CD14-positive monocyte (primary cell): ENCODE results near the gene TEKTIP1. TPM values are rescaled to one million over a fixed set of nuclear protein-coding genes. Genes with fewer than 3 reads are reported as not detected.
"Not testable (repeated sequence)": the region's sequence is repeated elsewhere in the genome, so short reads cannot be mapped to it uniquely, and the experiment has no call there.

Source experiments
- DNase-seq, 3 donors: peaks; one replicate each; pipeline ENCODE4 v3.0.0-alpha.2; 2011 to 2022
- H2AFZ ChIP-seq: 2 replicates; pipeline ENCODE4 v1.6.0; 2012; ENCODE audit warnings: mild to moderate bottlenecking, low read depth, low read length, inconsistent platforms; ENCODE audit not compliant: insufficient read depth, poor library complexity, severe bottlenecking
- H3K27ac ChIP-seq, 2 donors: 1 replicate in 1 of 2; 2 replicates in 1 of 2; pipeline ENCODE4 v1.5.1; 2012 to 2013; ENCODE audit warnings: low read length in 2 of 2, control low read depth in 1 of 2, inconsistent platforms in 1 of 2, low read depth in 1 of 2, mild to moderate bottlenecking in 1 of 2
- H3K27me3 ChIP-seq, 2 donors: one replicate each; pipeline versions ENCODE4 v1.6.0 to v1.6.1; 2011 to 2013; ENCODE audit warnings: low read length in 2 of 2; ENCODE audit not compliant: control insufficient read depth in 2 of 2, insufficient read depth in 2 of 2
- H3K36me3 ChIP-seq, 2 donors: replicated peaks in 1 of 2; 1 replicate in 1 of 2; 2 replicates in 1 of 2; pipeline versions ENCODE4 v1.5.1 to v1.6.1; 2012 to 2013; ENCODE audit warnings: low read length in 2 of 2, control low read depth in 1 of 2, inconsistent platforms in 1 of 2, mild to moderate bottlenecking in 1 of 2; ENCODE audit not compliant: insufficient read depth in 2 of 2, control insufficient read depth in 1 of 2
- H3K4me1 ChIP-seq, 2 donors: 1 replicate in 1 of 2; 2 replicates in 1 of 2; pipeline versions ENCODE4 v1.5.1 to v1.6.1; 2012 to 2013; ENCODE audit warnings: low read length in 2 of 2, control low read depth in 1 of 2, inconsistent platforms in 1 of 2, mild to moderate bottlenecking in 1 of 2, moderate library complexity in 1 of 2; ENCODE audit not compliant: insufficient read depth in 2 of 2, control insufficient read depth in 1 of 2
- H3K4me2 ChIP-seq: replicated peaks from 2 replicates; pipeline ENCODE3; 2012; ENCODE audit warnings: low read length, moderate library complexity, mild to moderate bottlenecking; ENCODE audit not compliant: poor library complexity, severe bottlenecking; ENCODE audit errors: extremely low read depth
- H3K4me3 ChIP-seq, 3 experiments: fragments of 200-600 bp in 1 of 3; sonication (generic) in 1 of 3; replicated peaks in 1 of 3; 1 replicate in 2 of 3; 2 replicates in 1 of 3; pipeline ENCODE4 v1.5.1; 2011 to 2013; ENCODE audit warnings: low read length in 3 of 3, mild to moderate bottlenecking in 3 of 3, control low read depth in 2 of 3, low read depth in 2 of 3, inconsistent platforms in 1 of 3, moderate library complexity in 1 of 3
- H3K79me2 ChIP-seq: 2 replicates; pipeline ENCODE4 v1.6.0; 2012; ENCODE audit warnings: mild to moderate bottlenecking, control low read depth, inconsistent platforms, low read length, moderate library complexity; ENCODE audit not compliant: insufficient read depth
- H3K9ac ChIP-seq: 2 replicates; pipeline ENCODE4 v1.6.0; 2017; ENCODE audit warnings: low read length, mild to moderate bottlenecking; ENCODE audit not compliant: insufficient read depth, poor library complexity, severe bottlenecking
- H3K9me3 ChIP-seq, 2 donors: replicated peaks in 1 of 2; 1 replicate in 1 of 2; 2 replicates in 1 of 2; pipeline versions ENCODE4 v1.5.1 to v1.6.1; 2012 to 2013; ENCODE audit warnings: low read length in 2 of 2, control low read depth in 1 of 2; ENCODE audit not compliant: control insufficient read depth in 1 of 2, insufficient read depth in 1 of 2
- H4K20me1 ChIP-seq: 2 replicates; pipeline ENCODE4 v1.6.0; 2012; ENCODE audit warnings: mild to moderate bottlenecking, low read length, control low read depth, moderate library complexity; ENCODE audit not compliant: insufficient read depth
- H3K27ac Mint-ChIP-seq, 7 donors: one replicate each; pipeline ENCODE4 v1.8.0; 2020; ENCODE audit warnings: mild to moderate bottlenecking in 7 of 7, mixed read lengths in 7 of 7, moderate library complexity in 6 of 7, inconsistent platforms in 2 of 7
- H3K27me3 Mint-ChIP-seq, 3 donors: one replicate each; pipeline ENCODE4 v1.8.0; 2021 to 2022; ENCODE audit warnings: low read depth in 3 of 3, mild to moderate bottlenecking in 3 of 3, mixed read lengths in 3 of 3, moderate library complexity in 3 of 3, inconsistent platforms in 1 of 3
- H3K36me3 Mint-ChIP-seq, 2 donors: one replicate each; pipeline ENCODE4 v1.8.0; 2020; ENCODE audit warnings: mixed read lengths in 2 of 2, inconsistent platforms in 1 of 2, mild to moderate bottlenecking in 1 of 2
- H3K4me1 Mint-ChIP-seq: one replicate; pipeline ENCODE4 v1.8.0; 2020; ENCODE audit warnings: mild to moderate bottlenecking, mixed read lengths
- H3K4me3 Mint-ChIP-seq, 2 donors: one replicate each; pipeline ENCODE4 v1.8.0; 2020; ENCODE audit warnings: mild to moderate bottlenecking in 2 of 2, mixed read lengths in 2 of 2, moderate library complexity in 1 of 2
- H3K9me3 Mint-ChIP-seq, 7 donors: one replicate each; pipeline ENCODE4 v1.8.0; 2020 to 2022; ENCODE audit warnings: mixed read lengths in 7 of 7, mild to moderate bottlenecking in 6 of 7, moderate library complexity in 6 of 7, inconsistent platforms in 2 of 7
- whole genome bisulfite sequencing: methylation state at CpG from one replicate; pipeline ENCODE4 v1.1.5; 2013; ENCODE audit warnings: missing lambda C conversion rate; ENCODE audit not compliant: insufficient coverage; 5-methylcytosine and 5-hydroxymethylcytosine counted together
- intact Hi-C, 2 donors: fragments of 100-400 bp; cut with micrococcal nuclease; formaldehyde crosslinking; loops; one replicate each; pipeline versions ENCODE4 v1.15.0 to v1.15.1; 2023
- polyA plus RNA-seq, 3 donors: library from polyadenylated mRNA; depleted of rRNA in 1 of 3; unstranded in 2 of 3; stranded (reverse) in 1 of 3; fragments of 300-500 nt in 2 of 3; fragments of >200 nt in 1 of 3; fragmentation: Illumina TruSeq in 2 of 3; gene quantifications; 1 replicate in 2 of 3; 2 replicates in 1 of 3; pipeline ENCODE4 v1.2.3, GENCODE V29; 2012 to 2021
- TF ChIP-seq, protein P1 (sequence below): fragments of 200-600 bp; IDR thresholded peaks from one replicate; pipeline ENCODE4 v1.8.0; 2022; ENCODE audit warnings: antibody characterized with exemption, mild to moderate bottlenecking

Gene TEKTIP1
- polyA plus RNA-seq, 3 donors, result 1.8 TPM; not detected in 2

DNA sequence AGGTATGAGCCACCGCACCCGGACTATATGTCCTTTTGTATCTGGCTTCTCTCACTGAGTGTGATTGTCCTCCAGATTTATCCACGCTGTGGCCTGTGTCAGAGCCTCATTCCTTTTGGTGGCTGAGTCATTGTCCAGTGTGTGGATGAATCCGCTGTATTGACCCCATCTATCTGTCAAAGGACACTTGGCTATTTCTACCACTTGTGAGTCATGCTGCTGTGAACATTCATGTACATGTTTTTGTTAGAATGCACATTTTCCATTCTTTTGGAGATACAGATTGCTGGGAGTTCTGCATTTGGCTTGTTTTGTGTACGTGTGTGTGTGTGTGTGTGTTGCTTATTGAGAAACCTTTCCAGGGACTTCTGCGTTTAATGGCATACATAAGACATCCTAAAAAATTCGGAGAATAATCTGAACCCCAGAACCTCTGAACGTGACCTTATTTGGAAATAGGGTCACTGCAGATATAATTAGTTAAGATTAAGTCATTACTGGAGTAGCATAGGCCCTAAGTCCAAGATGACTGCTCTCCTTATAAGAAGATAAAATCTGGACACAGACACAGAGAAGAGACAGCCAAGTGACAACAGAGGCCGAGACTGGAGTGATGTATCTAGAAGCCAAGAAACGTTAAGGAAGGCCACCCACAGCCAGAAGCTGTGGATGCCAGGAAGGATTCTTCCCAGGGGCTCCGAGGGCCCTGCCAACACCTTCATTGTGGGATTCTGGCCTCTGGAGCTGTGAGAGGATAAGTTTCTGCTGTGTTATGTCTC is 41.4 kb downstream of the TEKTIP1 start:
- Mint-ChIP-seq H3K4me3 (no peak overlapping the region), H3K27ac (peak overlapping the region in 2 of 7 donors; percentile 4 to 14), H3K27me3 (peaks cover 10 to 19% (median 16%) of the 10 kb centered on the region in 3 donors), H3K36me3 (peaks cover 3 to 20% of the 10 kb centered on the region in 2 donors), H3K4me1 (peaks cover 22% of the 10 kb centered on the region), H3K9me3 (peaks cover 0 to 6% (median 0%) of the 10 kb centered on the region in 7 donors)
- DNase-seq, result peak in 1 of 3 donors; percentile 21
- H3K36me3 ChIP-seq, result peaks cover 0 to 2% of the 10 kb centered on the region in 2 donors
- TF ChIP-seq, protein P1, sequence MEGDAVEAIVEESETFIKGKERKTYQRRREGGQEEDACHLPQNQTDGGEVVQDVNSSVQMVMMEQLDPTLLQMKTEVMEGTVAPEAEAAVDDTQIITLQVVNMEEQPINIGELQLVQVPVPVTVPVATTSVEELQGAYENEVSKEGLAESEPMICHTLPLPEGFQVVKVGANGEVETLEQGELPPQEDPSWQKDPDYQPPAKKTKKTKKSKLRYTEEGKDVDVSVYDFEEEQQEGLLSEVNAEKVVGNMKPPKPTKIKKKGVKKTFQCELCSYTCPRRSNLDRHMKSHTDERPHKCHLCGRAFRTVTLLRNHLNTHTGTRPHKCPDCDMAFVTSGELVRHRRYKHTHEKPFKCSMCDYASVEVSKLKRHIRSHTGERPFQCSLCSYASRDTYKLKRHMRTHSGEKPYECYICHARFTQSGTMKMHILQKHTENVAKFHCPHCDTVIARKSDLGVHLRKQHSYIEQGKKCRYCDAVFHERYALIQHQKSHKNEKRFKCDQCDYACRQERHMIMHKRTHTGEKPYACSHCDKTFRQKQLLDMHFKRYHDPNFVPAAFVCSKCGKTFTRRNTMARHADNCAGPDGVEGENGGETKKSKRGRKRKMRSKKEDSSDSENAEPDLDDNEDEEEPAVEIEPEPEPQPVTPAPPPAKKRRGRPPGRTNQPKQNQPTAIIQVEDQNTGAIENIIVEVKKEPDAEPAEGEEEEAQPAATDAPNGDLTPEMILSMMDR, result no peak
- no peaks in the 10 kb centered on the region for H4K20me1 ChIP-seq
- H3K27me3 ChIP-seq, result peaks cover 3 to 10% of the 10 kb centered on the region in 2 donors
- no peak overlapping the region for H3K27ac ChIP-seq
- H3K9me3 ChIP-seq, result no peaks in the 10 kb centered on the region
- H3K4me1 ChIP-seq, result peaks cover 7 to 17% of the 10 kb centered on the region in 2 donors
- H3K79me2 ChIP-seq, result no peaks in the 10 kb centered on the region
- H3K9ac ChIP-seq, result no peak overlapping the region
- no peak overlapping the region for H3K4me2 ChIP-seq
- intact Hi-C loops, result loop anchor here in 1 of 2 donors (5.0 kb wide), 1 partner anchor 33 kb away; no protein-coding TSS in a partner anchor
- 83% methylated on average over 2 of the region's 11 CpGs for WGBS
- no peak overlapping the region for H2AFZ ChIP-seq
- H3K4me3 ChIP-seq, result no peak overlapping the region

DNA sequence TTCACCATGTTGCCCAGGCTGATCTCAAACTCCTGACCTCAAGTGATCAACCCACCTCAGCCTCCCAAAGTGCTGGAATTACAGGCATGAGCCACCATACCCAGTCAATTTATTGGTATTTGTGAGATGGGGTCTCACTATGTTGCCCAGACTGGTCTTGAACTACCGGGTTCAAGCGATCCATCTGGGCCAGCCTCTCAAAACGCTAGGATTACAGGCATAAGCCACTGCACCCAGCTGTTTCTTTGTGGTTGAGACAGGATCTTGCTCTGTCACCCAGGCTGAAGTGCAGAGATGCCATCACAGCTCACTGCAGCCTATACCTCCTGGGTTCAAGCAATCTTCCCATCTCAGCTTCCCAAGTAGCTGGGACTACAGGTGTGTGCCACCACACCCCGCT is 42.8 kb downstream of the TEKTIP1 start:
- not testable (repeated sequence) for H3K79me2 ChIP-seq, H3K27ac ChIP-seq, H3K9ac ChIP-seq, H3K36me3 Mint-ChIP-seq, H3K36me3 ChIP-seq, H3K4me3 Mint-ChIP-seq, H2AFZ ChIP-seq, H4K20me1 ChIP-seq, H3K27ac Mint-ChIP-seq, H3K4me3 ChIP-seq, H3K4me1 Mint-ChIP-seq, DNase-seq, H3K9me3 Mint-ChIP-seq, H3K4me2 ChIP-seq, H3K9me3 ChIP-seq
- peaks cover 19 to 32% (median 20%) of the 10 kb centered on the region in 3 donors for H3K27me3 Mint-ChIP-seq
- intact Hi-C loops, result loop anchor here in 1 of 2 donors (5.0 kb wide), 1 partner anchor 34 kb away; no protein-coding TSS in a partner anchor
- no CpG with 5 or more reads among the region's 4 CpGs for WGBS
- Histone ChIP-seq H3K27me3 (peaks cover 5 to 20% of the 10 kb centered on the region in 2 donors), H3K4me1 (peaks cover 5 to 11% of the 10 kb centered on the region in 2 donors)

DNA sequence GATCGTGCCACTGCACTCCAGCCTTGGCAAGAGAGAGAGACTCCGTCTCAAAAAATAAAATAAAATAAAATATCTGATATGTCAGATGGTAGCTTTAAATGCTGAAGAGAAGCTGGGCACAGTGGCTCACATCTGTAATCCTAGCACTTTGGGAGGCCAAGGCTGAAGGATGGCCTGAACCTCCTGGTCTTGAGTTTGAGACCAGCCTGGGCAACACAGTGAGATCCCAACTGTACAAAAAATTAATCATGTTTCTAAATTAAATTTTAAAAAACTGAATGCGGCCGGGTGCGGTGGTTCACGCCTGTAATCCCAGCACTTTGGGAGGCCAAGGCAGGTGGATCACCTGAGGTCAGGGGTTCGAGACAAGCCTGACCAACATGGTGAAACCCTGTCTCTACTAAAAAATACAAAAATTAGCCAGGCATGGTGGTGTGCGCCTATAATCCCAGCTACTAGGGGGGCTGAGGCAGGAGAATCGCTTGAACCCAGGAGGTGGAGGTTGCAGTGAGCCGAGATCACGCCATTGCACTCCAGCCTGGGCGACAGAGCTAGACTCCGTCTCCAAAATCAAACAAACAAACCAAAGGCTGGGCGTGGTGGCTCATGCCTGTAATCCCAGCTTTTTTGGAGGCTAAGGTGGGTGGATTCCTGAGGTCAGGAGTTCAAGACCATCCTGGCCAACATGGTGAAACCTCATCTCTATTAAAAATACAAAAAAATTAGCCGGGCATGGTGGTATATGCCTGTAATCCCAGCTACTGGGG is 45.2 kb downstream of the TEKTIP1 start:
- H3K4me2 ChIP-seq, H3K79me2 ChIP-seq, H3K27ac ChIP-seq, H3K9ac ChIP-seq, DNase-seq, H3K36me3 ChIP-seq, H3K9me3 Mint-ChIP-seq, H3K4me3 ChIP-seq, H3K9me3 ChIP-seq, H2AFZ ChIP-seq, H3K4me1 Mint-ChIP-seq, H4K20me1 ChIP-seq, H3K36me3 Mint-ChIP-seq, H3K27ac Mint-ChIP-seq: not testable (repeated sequence)
- peaks cover 5 to 11% of the 10 kb centered on the region in 2 donors for H3K4me1 ChIP-seq
- H3K27me3 ChIP-seq, result peaks cover 5 to 20% of the 10 kb centered on the region in 2 donors
- WGBS, result 100% methylated on average over 1 of the region's 15 CpGs
- Mint-ChIP-seq H3K4me3 (peak overlapping the region in 1 of 2 donors; percentile 30), H3K27me3 (peaks cover 22 to 33% (median 25%) of the 10 kb centered on the region in 3 donors)
- intact Hi-C loops, result loop anchor here in 1 of 2 donors (5.0 kb wide), 1 partner anchor 37 kb away; no protein-coding TSS in a partner anchor
